BLaER1 (cell line): ENCODE results near the gene COL4A2.
A peak's percentile ranks its signal among the peaks of the same experiment; 100 is the strongest.

ENCODE experiments used
- H3K27ac ChIP-seq: shearing (Covaris generic); formaldehyde crosslinking; 2 replicates; pipeline ENCODE4 v1.8.1; 2022
- H3K27me3 ChIP-seq: shearing (Covaris generic); formaldehyde crosslinking; 2 replicates; pipeline ENCODE4 v1.8.1; 2022
- H3K36me3 ChIP-seq: shearing (Covaris generic); formaldehyde crosslinking; 2 replicates; pipeline ENCODE4 v1.8.1; 2022
- H3K4me1 ChIP-seq: shearing (Covaris generic); formaldehyde crosslinking; 2 replicates; pipeline ENCODE4 v1.8.1; 2022
- H3K4me2 ChIP-seq: shearing (Covaris generic); formaldehyde crosslinking; 2 replicates; pipeline ENCODE4 v1.8.1; 2022
- H3K4me3 ChIP-seq: shearing (Covaris generic); formaldehyde crosslinking; 2 replicates; pipeline ENCODE4 v1.8.1; 2022
- H3K9ac ChIP-seq: shearing (Covaris generic); formaldehyde crosslinking; 2 replicates; pipeline ENCODE4 v1.8.1; 2022
- H3K9me3 ChIP-seq: shearing (Covaris generic); formaldehyde crosslinking; 2 replicates; pipeline ENCODE4 v1.8.1; 2022
- H4K20me1 ChIP-seq: shearing (Covaris generic); formaldehyde crosslinking; 2 replicates; pipeline ENCODE4 v1.8.1; 2022
- Cebpa-rat ChIP-seq: shearing (Covaris generic); IDR thresholded peaks from 2 replicates; pipeline ENCODE4 v1.8.1; 2022

COL4A2 gene

GRCh38 chr13:110379905-110380341, 72.8 kb downstream of the COL4A2 start:
- H3K36me3 ChIP-seq, result no peaks in the 10 kb centered on the region
- peak overlapping the region; percentile 54 for H3K4me2 ChIP-seq
- H3K4me3 ChIP-seq, result no peak overlapping the region
- H3K27me3 ChIP-seq, result no peaks in the 10 kb centered on the region
- no peak overlapping the region for H3K9ac ChIP-seq
- H4K20me1 ChIP-seq, result no peaks in the 10 kb centered on the region
- H3K4me1 ChIP-seq, result peaks cover 78% of the 10 kb centered on the region
- 0 out of 2 replicates have a peak overlapping the region, but pooled peaks have one; percentile 10 for H3K27ac ChIP-seq
- no peak for TF ChIP-seq Cebpa-rat
- peaks cover 4% of the 10 kb centered on the region; the same call in 1 of the 2 replicates for H3K9me3 ChIP-seq

- peak overlapping the region; percentile 54 for H3K4me2 ChIP-seq
- H4K20me1 ChIP-seq, result no peaks in the 10 kb centered on the region
- H3K9ac ChIP-seq, result no peak overlapping the region
- peaks cover 78% of the 10 kb centered on the region for H3K4me1 ChIP-seq
- H3K27me3 ChIP-seq, result no peaks in the 10 kb centered on the region
- H3K27ac ChIP-seq, result peak overlapping the region; percentile 32
- H3K4me3 ChIP-seq, result no peak overlapping the region
- H3K36me3 ChIP-seq, result no peaks in the 10 kb centered on the region
- TF ChIP-seq Cebpa-rat, result no peak
- H3K9me3 ChIP-seq, result peaks cover 4% of the 10 kb centered on the region; the same call in 1 of the 2 replicates
Measured at GRCh38 chr13:110380359-110381028, 73.4 kb downstream of the COL4A2 start.

- Histone ChIP-seq H3K36me3 (no peaks in the 10 kb centered on the region), H3K27ac (peak overlapping the region; percentile 32), H3K4me1 (peaks cover 78% of the 10 kb centered on the region), H4K20me1 (no peaks in the 10 kb centered on the region), H3K4me2 (no peak overlapping the region; the same call in 1 of the 2 replicates), H3K9me3 (peaks cover 4% of the 10 kb centered on the region; the same call in 1 of the 2 replicates), H3K9ac (no peak overlapping the region), H3K27me3 (no peaks in the 10 kb centered on the region), H3K4me3 (no peak overlapping the region)
- TF ChIP-seq Cebpa-rat, result no peak
Measured at GRCh38 chr13:110381029-110381360, 73.9 kb downstream of the COL4A2 start.

- no peak overlapping the region for H3K4me3 ChIP-seq
- peak overlapping the region; percentile 22; the same call in 1 of the 2 replicates for H3K4me2 ChIP-seq
- no peak overlapping the region for H3K27ac ChIP-seq
- no peak for TF ChIP-seq Cebpa-rat
- no peaks in the 10 kb centered on the region for H3K27me3 ChIP-seq
- peaks cover 4% of the 10 kb centered on the region; the same call in 1 of the 2 replicates for H3K9me3 ChIP-seq
- H3K9ac ChIP-seq, result no peak overlapping the region
- H3K4me1 ChIP-seq, result peaks cover 78% of the 10 kb centered on the region
- no peaks in the 10 kb centered on the region for H3K36me3 ChIP-seq
- no peaks in the 10 kb centered on the region for H4K20me1 ChIP-seq
Measured at GRCh38 chr13:110382229-110382628, 75.1 kb downstream of the COL4A2 start.

GRCh38 chr13:110382830-110383229, 75.7 kb downstream of the COL4A2 start:
- Histone ChIP-seq H4K20me1 (no peaks in the 10 kb centered on the region), H3K4me1 (peaks cover 78% of the 10 kb centered on the region), H3K27me3 (no peaks in the 10 kb centered on the region), H3K4me2 (no peak overlapping the region), H3K27ac (no peak overlapping the region), H3K36me3 (no peaks in the 10 kb centered on the region), H3K9ac (no peak overlapping the region), H3K4me3 (no peak overlapping the region), H3K9me3 (peaks cover 4% of the 10 kb centered on the region; the same call in 1 of the 2 replicates)
- no peak for TF ChIP-seq Cebpa-rat

GRCh38 chr13:110387451-110388107, 80.5 kb downstream of the COL4A2 start:
- Histone ChIP-seq H3K27me3 (no peaks in the 10 kb centered on the region), H3K4me2 (peak overlapping the region; percentile 98), H3K9me3 (peaks cover 37% of the 10 kb centered on the region), H3K36me3 (no peaks in the 10 kb centered on the region), H3K4me3 (peak overlapping the region; percentile 60), H3K4me1 (peaks cover 68% of the 10 kb centered on the region), H3K27ac (peak overlapping the region; percentile 82), H3K9ac (peak overlapping the region; percentile 75), H4K20me1 (no peaks in the 10 kb centered on the region)
- TF ChIP-seq Cebpa-rat, result no peak

GRCh38 chr13:110388108-110388943, 81.2 kb downstream of the COL4A2 start:
- Histone ChIP-seq H3K9ac (peak overlapping the region; percentile 75), H3K4me2 (peak overlapping the region; percentile 98)

GRCh38 chr13:110390567-110390966, 83.5 kb downstream of the COL4A2 start:
- H3K9me3 ChIP-seq, result peaks cover 41% of the 10 kb centered on the region
- no peaks in the 10 kb centered on the region for H4K20me1 ChIP-seq
- H3K4me3 ChIP-seq, result no peak overlapping the region
- no peak for TF ChIP-seq Cebpa-rat
- H3K4me1 ChIP-seq, result peaks cover 57% of the 10 kb centered on the region
- H3K9ac ChIP-seq, result no peak overlapping the region
- H3K27ac ChIP-seq, result no peak overlapping the region
- H3K36me3 ChIP-seq, result no peaks in the 10 kb centered on the region
- peak overlapping the region; percentile 11; the same call in 1 of the 2 replicates for H3K4me2 ChIP-seq
- H3K27me3 ChIP-seq, result no peaks in the 10 kb centered on the region

More at GRCh38 chr13:110388108-110388943, 81.2 kb downstream of the COL4A2 start:
- TF ChIP-seq Cebpa-rat, result no peak
- peak overlapping the region; percentile 60 for H3K4me3 ChIP-seq
- H3K9me3 ChIP-seq, result peaks cover 41% of the 10 kb centered on the region
- H3K27ac ChIP-seq, result peak overlapping the region; percentile 82
- H3K4me1 ChIP-seq, result peaks cover 71% of the 10 kb centered on the region
- no peaks in the 10 kb centered on the region for H4K20me1 ChIP-seq
- no peaks in the 10 kb centered on the region for H3K27me3 ChIP-seq
- H3K36me3 ChIP-seq, result no peaks in the 10 kb centered on the region

GRCh38 chr13:110391273-110391672, 84.2 kb downstream of the COL4A2 start:
- TF ChIP-seq Cebpa-rat, result no peak
- Histone ChIP-seq H3K9ac (no peak overlapping the region), H3K4me1 (peaks cover 61% of the 10 kb centered on the region), H3K4me2 (no peak overlapping the region), H4K20me1 (no peaks in the 10 kb centered on the region), H3K27me3 (no peaks in the 10 kb centered on the region), H3K27ac (no peak overlapping the region), H3K4me3 (no peak overlapping the region), H3K9me3 (peaks cover 41% of the 10 kb centered on the region), H3K36me3 (no peaks in the 10 kb centered on the region)
